H1 (cell line): ENCODE measurements around the gene PBX2. TPM values are rescaled to one million over a fixed set of nuclear protein-coding genes. Genes with fewer than 3 reads are reported as not detected.

Source experiments
- CTCF ChIA-PET: fragments of 300-600 bp; sonication (Branson Sonifier 250); formaldehyde crosslinking; loops from one replicate; lab custom pipeline; 2021; ENCODE audit not compliant: partially characterized antibody; lab: Charles Lee
- POLR2A ChIA-PET: fragments of 300-600 bp; sonication (Branson Sonifier 250); formaldehyde crosslinking; loops from one replicate; lab custom pipeline; 2021; ENCODE audit warnings: inconsistent platforms; ENCODE audit not compliant: partially characterized antibody; lab: Charles Lee
- DNase-seq, 2 experiments: peaks; one replicate each; pipeline versions ENCODE4 v3.0.0 to v3.0.0-alpha.2; 2010 to 2022; ENCODE audit warnings: low spot score in 2 of 2, low read depth in 1 of 2, mixed read lengths in 1 of 2
- FAIRE-seq: peaks from 2 replicates; lab custom pipeline; 2011; peaks lifted over from hg19 to GRCh38; lab: Jason Lieb, UNC
- H2AFZ ChIP-seq: 2 replicates; pipeline ENCODE4 v1.8.1; 2012; ENCODE audit warnings: low read length, inconsistent platforms
- H2AK5ac ChIP-seq: 2 replicates; pipeline ENCODE4 v1.6.1; 2013; ENCODE audit warnings: low read depth, low read length
- H2BK120ac ChIP-seq: replicated peaks from 2 replicates; pipeline ENCODE3; 2013; ENCODE audit warnings: low read depth, low read length, inconsistent platforms
- H2BK12ac ChIP-seq: 2 replicates; pipeline ENCODE4 v1.6.1; 2013; ENCODE audit warnings: low read depth, low read length
- H2BK15ac ChIP-seq: 2 replicates; pipeline ENCODE4 v1.6.1; 2013; ENCODE audit warnings: low read length
- H2BK20ac ChIP-seq: 2 replicates; pipeline ENCODE4 v1.6.1; 2013; ENCODE audit warnings: low read length
- H2BK5ac ChIP-seq: 2 replicates; pipeline ENCODE4 v1.6.1; 2013; ENCODE audit warnings: low read depth, low read length
- H3K14ac ChIP-seq: 2 replicates; pipeline ENCODE4 v1.6.1; 2013; ENCODE audit warnings: inconsistent platforms; ENCODE audit not compliant: insufficient read length
- H3K18ac ChIP-seq: 2 replicates; pipeline ENCODE4 v1.6.1; 2013; ENCODE audit warnings: low read length; ENCODE audit errors: extremely low read depth
- H3K23ac ChIP-seq: 2 replicates; pipeline ENCODE4 v1.6.1; 2013; ENCODE audit warnings: inconsistent platforms; ENCODE audit not compliant: insufficient read length
- H3K23me2 ChIP-seq: 2 replicates; pipeline ENCODE4 v1.6.1; 2013; ENCODE audit warnings: low read depth, low read length
- H3K27ac ChIP-seq: 2 replicates; pipeline ENCODE4 v1.6.1; 2011; ENCODE audit warnings: low read depth, low read length, inconsistent platforms
- H3K27me3 ChIP-seq, 4 experiments: replicated peaks in 1 of 4; 1 replicate in 1 of 4; 2 replicates in 3 of 4; pipeline versions ENCODE4 v1.6.1 to v1.8.1; 2011 to 2013; ENCODE audit warnings: low read length in 3 of 4, mild to moderate bottlenecking in 3 of 4, inconsistent platforms in 2 of 4, mixed read lengths in 2 of 4, moderate library complexity in 1 of 4; ENCODE audit not compliant: control insufficient read depth in 3 of 4, insufficient read depth in 3 of 4; ENCODE audit errors: extremely low read depth in 1 of 4
- H3K36me3 ChIP-seq, 4 experiments: 2 replicates each; pipeline versions ENCODE4 v1.6.1 to v1.8.1; 2011 to 2013; ENCODE audit warnings: mild to moderate bottlenecking in 4 of 4, low read length in 3 of 4, moderate library complexity in 2 of 4, control low read depth in 1 of 4, inconsistent platforms in 1 of 4; ENCODE audit not compliant: insufficient read depth in 4 of 4, control insufficient read depth in 2 of 4
- H3K4ac ChIP-seq: replicated peaks from 2 replicates; pipeline ENCODE3; 2013; ENCODE audit warnings: low read length, low read depth, mixed read lengths, inconsistent platforms; ENCODE audit not compliant: insufficient read length
- H3K4me1 ChIP-seq, 4 experiments: replicated peaks in 1 of 4; 1 replicate in 1 of 4; 2 replicates in 3 of 4; pipeline versions ENCODE4 v1.6.1 to v1.8.1; 2011 to 2013; ENCODE audit warnings: low read length in 3 of 4, inconsistent platforms in 2 of 4, mixed read lengths in 1 of 4; ENCODE audit not compliant: insufficient read depth in 4 of 4, control insufficient read depth in 3 of 4
- H3K4me2 ChIP-seq, 2 experiments: 2 replicates each; pipeline versions ENCODE4 v1.6.1 to v1.8.1; 2011 to 2013; ENCODE audit warnings: low read depth in 2 of 2, low read length in 2 of 2, control low read depth in 1 of 2, inconsistent platforms in 1 of 2, mild to moderate bottlenecking in 1 of 2; ENCODE audit not compliant: insufficient read depth in 1 of 2
- H3K4me3 ChIP-seq, 4 experiments: fragments of 200-600, 300-600 bp in 1 of 4; sonication (generic), shearing (Covaris generic), sonication (Bioruptor Twin) in 1 of 4; 2 replicates each; pipeline versions ENCODE4 v1.5.1 to v1.8.1; 2011 to 2016; ENCODE audit warnings: low read length in 4 of 4, low read depth in 3 of 4, control low read depth in 2 of 4, inconsistent platforms in 2 of 4, mild to moderate bottlenecking in 2 of 4, mixed read lengths in 1 of 4, moderate library complexity in 1 of 4; ENCODE audit not compliant: insufficient read depth in 2 of 4; ENCODE audit errors: extremely low read depth in 1 of 4
- H3K56ac ChIP-seq: replicated peaks from 2 replicates; pipeline ENCODE3; 2013; ENCODE audit warnings: low read depth, mild to moderate bottlenecking, mixed read lengths, low read length, inconsistent platforms; ENCODE audit not compliant: insufficient read length
- H3K79me1 ChIP-seq: 2 replicates; pipeline ENCODE4 v1.6.1; 2013; ENCODE audit warnings: low read depth, low read length, control low read depth
- H3K79me2 ChIP-seq, 2 experiments: 2 replicates each; pipeline versions ENCODE4 v1.6.1 to v1.8.1; 2012 to 2013; ENCODE audit warnings: low read length in 2 of 2, mild to moderate bottlenecking in 2 of 2, inconsistent platforms in 1 of 2; ENCODE audit not compliant: insufficient read depth in 2 of 2, control insufficient read depth in 1 of 2
- H3K9ac ChIP-seq, 4 experiments: replicated peaks in 1 of 4; 1 replicate in 1 of 4; 2 replicates in 3 of 4; pipeline versions ENCODE4 v1.6.1 to v1.8.1; 2011 to 2013; ENCODE audit warnings: low read depth in 3 of 4, low read length in 3 of 4, control low read depth in 2 of 4, mild to moderate bottlenecking in 2 of 4, moderate library complexity in 2 of 4, inconsistent platforms in 1 of 4; ENCODE audit errors: extremely low read depth in 1 of 4
- H3K9me3 ChIP-seq, 2 experiments: 2 replicates each; pipeline versions ENCODE4 v1.6.1 to v1.8.1; 2012 to 2013; ENCODE audit warnings: mild to moderate bottlenecking in 2 of 2, moderate library complexity in 2 of 2, control low read depth in 1 of 2, inconsistent platforms in 1 of 2, low read depth in 1 of 2, low read length in 1 of 2, mixed read lengths in 1 of 2; ENCODE audit not compliant: insufficient read depth in 2 of 2
- H4K20me1 ChIP-seq, 2 experiments: replicated peaks in 1 of 2; 2 replicates each; pipeline versions ENCODE3 to v1.8.1; 2011 to 2013; ENCODE audit warnings: inconsistent platforms in 2 of 2, low read length in 2 of 2, mild to moderate bottlenecking in 1 of 2; ENCODE audit not compliant: insufficient read depth in 2 of 2, control insufficient read depth in 1 of 2
- H4K5ac ChIP-seq: 2 replicates; pipeline ENCODE4 v1.6.1; 2013; ENCODE audit warnings: low read length, low read depth, mixed read lengths, inconsistent platforms; ENCODE audit not compliant: insufficient read length
- H4K8ac ChIP-seq: 2 replicates; pipeline ENCODE4 v1.8.0; 2013; ENCODE audit warnings: mild to moderate bottlenecking, moderate library complexity, low read length, inconsistent platforms; ENCODE audit not compliant: insufficient read depth; ENCODE audit errors: extremely low read depth
- H4K91ac ChIP-seq: replicated peaks from 2 replicates; pipeline ENCODE3; 2013; ENCODE audit warnings: low read length, mixed read lengths, inconsistent platforms; ENCODE audit not compliant: insufficient read length
- CHD1 ChIP-seq: IDR thresholded peaks from 2 replicates; pipeline ENCODE4 v1.6.1; 2012; ENCODE audit warnings: low read depth, low read length, improper control_type of control experiment
- CTCF ChIP-seq, 3 experiments: IDR thresholded peaks; 1 replicate in 2 of 3; 2 replicates in 1 of 3; pipeline versions ENCODE4 v1.5.1 to v1.6.1; 2011; ENCODE audit warnings: low read length in 3 of 3, mild to moderate bottlenecking in 3 of 3, inconsistent platforms in 2 of 3, low read depth in 1 of 3, moderate library complexity in 1 of 3; ENCODE audit not compliant: insufficient read depth in 1 of 3; ENCODE audit errors: control extremely low read depth in 1 of 3
- POLR2A ChIP-seq, 2 experiments: IDR thresholded peaks; 1 replicate in 1 of 2; 2 replicates in 1 of 2; pipeline ENCODE4 v1.6.1; 2011; ENCODE audit warnings: low read depth in 2 of 2, low read length in 2 of 2, mild to moderate bottlenecking in 2 of 2; ENCODE audit errors: control extremely low read depth in 1 of 2
- WGBS, 2 experiments: shearing (Covaris generic) in 1 of 2; methylation state at CpG; one replicate each; pipeline versions ENCODE4 v1.1.6 to v1.1.7; 2013 to 2015; ENCODE audit warnings: low lambda C conversion rate in 2 of 2, mixed read lengths in 2 of 2, inconsistent platforms in 1 of 2, low coverage in 1 of 2, missing lambda C conversion rate in 1 of 2; ENCODE audit not compliant: insufficient replicate concordance in 2 of 2, insufficient coverage in 1 of 2, insufficient read length in 1 of 2; ENCODE audit errors: extremely low coverage in 1 of 2, missing lambda C conversion rate in 1 of 2; 5-methylcytosine and 5-hydroxymethylcytosine counted together
- polyA plus RNA-seq, 7 experiments: library from polyadenylated mRNA; depleted of rRNA in 3 of 7; stranded (reverse) in 5 of 7; unstranded in 2 of 7; fragments of >200 nt in 5 of 7; fragments of 200-250 nt in 2 of 7; gene quantifications; 1 replicate in 5 of 7; 2 replicates in 1 of 7; 4 replicates in 1 of 7; pipeline versions ENCODE4 v1.2.1 to v1.2.3, GENCODE V29; 2011 to 2013; ENCODE audit warnings: missing spikeins in 2 of 7, mixed read lengths in 2 of 7
- total RNA-seq: library from RNA; stranded (reverse); fragmentation: NEBNext Ultra II Directional; extraction: Animal tissue kit (Norgen Biotek cat#: 25700); gene quantifications from 2 replicates; pipeline ENCODE4 v1.2.1, GENCODE V29; 2021

The PBX2 gene
- total and polyA plus RNA-seq, 2 of the 8 experiments (the other 6 are each of a cell fraction or from before 2014, with no cell fraction given), result 102 to 130 TPM

- Histone ChIP-seq H3K4ac (no peak overlapping the region), H3K36me3 (peaks cover 4 to 41% (median 30%) of the 10 kb centered on the region in 4 experiments), H2BK20ac (no peak overlapping the region), H3K9me3 (no peaks in the 10 kb centered on the region), H4K5ac (no peak overlapping the region), H2BK5ac (no peak overlapping the region), H3K27ac (no peak overlapping the region), H2BK120ac (no peak overlapping the region), H3K79me1 (no peaks in the 10 kb centered on the region; the same call in 1 of the 2 replicates), H2BK15ac (no peak overlapping the region), H3K4me2 (no peak overlapping the region), H3K23me2 (no peaks in the 10 kb centered on the region), H3K27me3 (no peaks in the 10 kb centered on the region), H2AFZ (no peak overlapping the region), H4K91ac (no peak overlapping the region), H2BK12ac (no peak overlapping the region), H3K56ac (no peak overlapping the region), H3K79me2 (peaks cover 2 to 20% of the 10 kb centered on the region in 2 experiments), H2AK5ac (no peak overlapping the region), H3K18ac (no peak overlapping the region), H4K20me1 (peaks cover 2 to 7% of the 10 kb centered on the region in 2 experiments), H3K4me1 (peaks cover 1 to 12% (median 6%) of the 10 kb centered on the region in 4 experiments; a peak in 5 of 7 replicates), H3K4me3 (no peak overlapping the region), H3K14ac (no peak overlapping the region), H3K9ac (no peak overlapping the region), H4K8ac (no peak overlapping the region), H3K23ac (no peak overlapping the region)
- WGBS, 2 experiments, result 85% methylated on average over 10 of the region's 11 CpGs; no CpG with 5 or more reads in 1 of the 2 experiments
- POLR2A ChIA-PET, result interaction anchor here (0.6 to 6.8 kb wide), 12 partner anchors 8 to 122 kb away, joined by 3 to 49 read pairs (median 3); partner anchors contain the start of genes AGPAT1, ATF6B, FKBPL and PRRT1
- TF ChIP-seq POLR2A (IDR thresholded peaks at IDR 0.05; ENCODE audit: control extremely low read depth in 1 of 2, low read depth in 2 of 2, low read length in 2 of 2), result peak in 1 of 2 experiments; percentile 26; a peak in 1 of 3 replicates
- peak in 2 of 3 experiments; percentile 9 to 19; a peak in 1 of 4 replicates for TF ChIP-seq CTCF (IDR thresholded peaks at IDR 0.05; ENCODE audit: control extremely low read depth in 1 of 3, insufficient read depth in 1 of 3, low read depth in 1 of 3, low read length in 3 of 3)
- no peak for TF ChIP-seq CHD1
- no peak for FAIRE-seq
- CTCF ChIA-PET, result interaction anchor here (0.6 to 6.7 kb wide), 10 partner anchors 12 to 355 kb away, joined by 3 to 72 read pairs (median 4); partner anchors contain the start of genes GPSM3 and PRRT1
- DNase-seq, result no peak
Observed at GRCh38 chr6:32168807-32169591, 21.0 kb downstream of the PBX2 start.
